Measurements from ENCODE around the gene AGBL1. TPM values are rescaled to one million over a fixed set of nuclear protein-coding genes. Genes with fewer than 3 reads are reported as not detected.

Gene AGBL1
- total RNA-seq, 2 donors from 2014 or later: not detected

- Histone ChIP-seq H3K27me3 (no peaks in the 10 kb centered on the region), H3K4me1 (no peaks in the 10 kb centered on the region), H3K4me3 (no peak overlapping the region), H3K9me3 (no peaks in the 10 kb centered on the region), H3K36me3 (replicated peaks in 1 of 2; ENCODE audit: insufficient read depth in 1 of 2, low read depth in 2 of 2) (no peaks in the 10 kb centered on the region), H3K27ac (no peak overlapping the region)
- 38 to 53% methylated on average over 3 of the region's 3 CpGs for WGBS, 2 donors
- DNase-seq: no peak
- no peak for ATAC-seq
- TF ChIP-seq CTCF (IDR thresholded peaks at IDR 0.05) (no peak), POLR2A (IDR thresholded peaks at IDR 0.05) (no peak)
- intact Hi-C loops (cut with DNase I): no loop called here
These were observed 75.9 kb downstream of the AGBL1 start for GRCh38 chr15:86155551-86155950.

- ATAC-seq (no peak), DNase-seq (no peak)
- 49 to 50% methylated on average over 6 of the region's 6 CpGs for WGBS, 2 donors
- intact Hi-C loops (cut with DNase I): no loop called here
- H3K27ac ChIP-seq: no peak overlapping the region
- no peak overlapping the region for H3K4me3 ChIP-seq
- TF ChIP-seq POLR2A (IDR thresholded peaks at IDR 0.05) (no peak), CTCF (IDR thresholded peaks at IDR 0.05) (no peak)
- no peaks in the 10 kb centered on the region for H3K27me3 ChIP-seq
- H3K36me3 ChIP-seq (replicated peaks in 1 of 2; ENCODE audit: insufficient read depth in 1 of 2, low read depth in 2 of 2): no peaks in the 10 kb centered on the region
- no peaks in the 10 kb centered on the region for H3K9me3 ChIP-seq
- H3K4me1 ChIP-seq: no peaks in the 10 kb centered on the region
These were observed 78.1 kb downstream of the AGBL1 start for GRCh38 chr15:86157606-86158293.

GRCh38 chr15:86159468-86159867 lies 79.8 kb downstream of the AGBL1 start:
- DNase-seq (no peak), ATAC-seq (no peak)
- Histone ChIP-seq H3K27me3 (no peaks in the 10 kb centered on the region), H3K4me3 (no peak overlapping the region), H3K4me1 (no peaks in the 10 kb centered on the region), H3K9me3 (no peaks in the 10 kb centered on the region), H3K27ac (no peak overlapping the region), H3K36me3 (replicated peaks in 1 of 2; ENCODE audit: insufficient read depth in 1 of 2, low read depth in 2 of 2) (no peaks in the 10 kb centered on the region)
- TF ChIP-seq CTCF (IDR thresholded peaks at IDR 0.05) (no peak), POLR2A (IDR thresholded peaks at IDR 0.05) (no peak)
- intact Hi-C loops (cut with DNase I): no loop called here
- WGBS, 2 donors: 49 to 67% methylated on average over 3 of the region's 3 CpGs

GRCh38 chr15:86161250-86161649 lies 81.6 kb downstream of the AGBL1 start:
- TF ChIP-seq CTCF (IDR thresholded peaks at IDR 0.05) (no peak), POLR2A (IDR thresholded peaks at IDR 0.05) (no peak)
- Histone ChIP-seq H3K9me3 (no peaks in the 10 kb centered on the region), H3K4me3 (no peak overlapping the region), H3K4me1 (no peaks in the 10 kb centered on the region), H3K27ac (no peak overlapping the region), H3K27me3 (no peaks in the 10 kb centered on the region), H3K36me3 (replicated peaks in 1 of 2; ENCODE audit: insufficient read depth in 1 of 2, low read depth in 2 of 2) (no peaks in the 10 kb centered on the region)
- ATAC-seq (no peak), DNase-seq (no peak)
- intact Hi-C loops (cut with DNase I): no loop called here
- WGBS, 2 donors: 48 to 54% methylated on average over 5 of the region's 5 CpGs

GRCh38 chr15:86162172-86162591 lies 82.5 kb downstream of the AGBL1 start:
- no peak overlapping the region for H3K27ac ChIP-seq
- TF ChIP-seq POLR2A (IDR thresholded peaks at IDR 0.05) (no peak), CTCF (IDR thresholded peaks at IDR 0.05) (no peak)
- intact Hi-C loops (cut with DNase I): no loop called here
- DNase-seq (no peak), ATAC-seq (no peak)
- no peak overlapping the region for H3K4me3 ChIP-seq
- no peaks in the 10 kb centered on the region for H3K36me3 ChIP-seq (replicated peaks in 1 of 2; ENCODE audit: insufficient read depth in 1 of 2, low read depth in 2 of 2)
- H3K9me3 ChIP-seq: no peaks in the 10 kb centered on the region
- no peaks in the 10 kb centered on the region for H3K4me1 ChIP-seq
- WGBS, 2 donors: 56 to 69% methylated on average over 2 of the region's 2 CpGs
- no peaks in the 10 kb centered on the region for H3K27me3 ChIP-seq
